ENCODE data around the gene ARMC5.

ARMC5 gene

DNA sequence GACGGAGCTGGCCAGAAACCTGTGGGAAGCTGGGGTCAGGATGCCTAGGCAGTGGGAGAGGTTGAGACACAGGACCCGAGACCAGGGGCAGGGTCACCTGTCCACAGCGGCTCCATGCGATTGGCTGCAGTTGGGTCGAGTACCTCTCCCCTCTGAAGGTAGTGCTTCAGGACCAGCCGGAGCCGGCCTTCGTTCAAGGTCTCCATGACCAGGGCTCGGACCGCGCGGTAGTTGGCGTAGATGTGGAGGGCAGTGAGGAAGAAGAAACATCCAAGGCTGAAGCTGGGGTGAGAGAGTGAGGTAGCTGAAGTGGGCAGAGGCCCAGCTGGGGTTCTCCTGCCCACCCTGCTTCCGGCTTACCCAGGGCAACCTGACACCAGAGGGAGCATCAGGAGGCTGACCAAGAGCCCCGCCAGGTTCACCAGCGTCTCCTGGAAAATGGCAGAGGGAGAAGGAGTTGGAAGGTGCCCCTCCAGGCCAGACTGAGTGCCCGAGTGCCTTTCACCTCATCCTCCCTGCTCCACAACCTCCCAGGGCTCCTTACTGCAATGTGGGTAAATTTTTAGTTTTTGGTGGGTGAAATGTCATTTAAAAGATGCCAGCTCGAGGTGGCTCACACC, 34.3 kb downstream of the ARMC5 start:
- H3K27ac ChIP-seq = no peak overlapping the region
- no peak for DNase-seq
- no peak overlapping the region for H3K4me3 ChIP-seq (ENCODE audit: low read depth, low read length)
- peaks cover 28% of the 10 kb centered on the region for H3K36me3 ChIP-seq (replicated peaks)
- no peaks in the 10 kb centered on the region for H3K27me3 ChIP-seq (replicated peaks)
- no peak for TF ChIP-seq CTCF (IDR thresholded peaks at IDR 0.05; ENCODE audit: low read depth, low read length, missing control alignments)
- in situ Hi-C loops (cut with HindIII; ENCODE audit: low pct_ligation_motif_present, low sequenced_read_pairs) = no loop called here

- H3K27ac ChIP-seq = no peak overlapping the region
- TF ChIP-seq CTCF (IDR thresholded peaks at IDR 0.05; ENCODE audit: low read depth, low read length, missing control alignments) = no peak
- in situ Hi-C loops (cut with HindIII; ENCODE audit: low pct_ligation_motif_present, low sequenced_read_pairs) = no loop called here
- H3K4me3 ChIP-seq (ENCODE audit: low read depth, low read length) = no peak overlapping the region
- DNase-seq = no peak
- H3K36me3 ChIP-seq (replicated peaks) = peaks cover 33% of the 10 kb centered on the region
- H3K27me3 ChIP-seq (replicated peaks) = no peaks in the 10 kb centered on the region
These were observed 37.4 kb downstream of the ARMC5 start for GRCh38 chr16:31496670-31497069.

GRCh38 chr16:31498493-31498892, 39.2 kb downstream of the ARMC5 start:
- in situ Hi-C loops (cut with HindIII; ENCODE audit: low pct_ligation_motif_present, low sequenced_read_pairs) = no loop called here
- Histone ChIP-seq H3K4me3 (ENCODE audit: low read depth, low read length) (no peak overlapping the region), H3K27me3 (replicated peaks) (no peaks in the 10 kb centered on the region), H3K36me3 (replicated peaks) (peaks cover 26% of the 10 kb centered on the region), H3K27ac (no peak overlapping the region)
- TF ChIP-seq CTCF (IDR thresholded peaks at IDR 0.05; ENCODE audit: low read depth, low read length, missing control alignments) = no peak
- DNase-seq = no peak

DNA sequence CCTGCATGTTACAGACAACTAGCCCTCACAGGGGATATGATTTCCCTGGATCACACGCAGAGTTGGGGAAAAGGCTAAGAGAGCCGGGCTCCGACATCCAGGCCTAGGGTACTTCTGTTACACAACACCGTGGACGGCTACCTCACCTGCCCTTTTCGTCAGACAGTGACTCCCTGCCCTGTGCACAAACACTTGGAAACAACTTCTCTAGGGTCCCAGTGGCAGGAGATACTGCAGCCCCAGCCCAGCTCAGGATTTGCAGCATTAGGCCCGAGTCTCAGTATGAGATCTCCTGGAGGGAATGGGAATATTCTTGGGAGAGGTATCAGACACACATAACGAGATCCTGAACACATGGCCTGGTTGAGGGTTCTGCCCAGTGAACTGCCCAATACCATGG, 40.6 kb downstream of the ARMC5 start:
- Histone ChIP-seq H3K4me3 (ENCODE audit: low read depth, low read length) (no peak overlapping the region), H3K27me3 (replicated peaks) (no peaks in the 10 kb centered on the region), H3K36me3 (replicated peaks) (peaks cover 28% of the 10 kb centered on the region), H3K27ac (no peak overlapping the region)
- in situ Hi-C loops (cut with HindIII; ENCODE audit: low pct_ligation_motif_present, low sequenced_read_pairs) = no loop called here
- no peak for TF ChIP-seq CTCF (IDR thresholded peaks at IDR 0.05; ENCODE audit: low read depth, low read length, missing control alignments)
- DNase-seq = no peak

DNA sequence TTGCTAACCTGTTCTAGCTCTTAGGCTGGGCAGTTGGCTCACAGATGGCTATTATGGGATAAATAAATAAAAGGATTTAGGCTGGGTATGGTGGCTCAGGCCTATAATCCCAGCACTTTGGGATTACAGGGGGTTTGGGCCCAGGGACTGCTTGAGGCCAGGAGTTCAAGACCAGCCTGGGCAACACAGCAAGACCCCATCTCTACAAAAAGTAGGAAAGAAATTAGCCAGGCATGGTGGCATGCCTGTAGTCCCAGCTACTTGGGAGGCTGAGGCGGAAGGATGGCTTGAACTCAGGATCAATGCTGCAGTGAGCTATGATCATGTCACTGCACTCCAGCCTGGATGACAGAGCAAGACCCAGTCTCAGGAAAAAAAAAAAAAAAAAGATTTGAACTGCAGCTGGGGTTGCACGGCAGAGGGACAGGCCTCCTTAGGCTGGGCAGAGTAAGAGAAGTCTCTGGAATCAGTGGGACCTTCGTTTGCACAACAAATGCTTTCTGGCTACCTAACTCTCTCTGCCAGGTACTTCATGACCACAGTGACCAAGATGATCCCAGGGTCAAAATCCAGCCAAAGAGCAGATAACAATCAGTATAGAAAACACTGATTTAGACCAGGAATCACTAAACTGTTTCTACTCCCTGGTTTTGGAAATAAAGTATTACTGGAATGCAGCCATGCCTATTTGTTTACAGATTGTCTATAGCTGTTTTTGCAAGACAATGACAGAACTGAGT, 42.1 kb downstream of the ARMC5 start:
- no peak for TF ChIP-seq CTCF (IDR thresholded peaks at IDR 0.05; ENCODE audit: low read depth, low read length, missing control alignments)
- Histone ChIP-seq H3K4me3 (ENCODE audit: low read depth, low read length) (no peak overlapping the region), H3K27me3 (replicated peaks) (no peaks in the 10 kb centered on the region), H3K36me3 (replicated peaks) (peaks cover 22% of the 10 kb centered on the region), H3K27ac (no peak overlapping the region)
- in situ Hi-C loops (cut with HindIII; ENCODE audit: low pct_ligation_motif_present, low sequenced_read_pairs) = no loop called here
- DNase-seq = no peak
